HCT116 (cell line): ENCODE data around the gene INTS12.

ENCODE experiments used
- EZH2 ChIP-seq: fragments of 200-600 bp; sonication (generic); IDR thresholded peaks from 2 replicates; pipeline ENCODE4 v1.6.1; 2017; ENCODE audit warnings: antibody characterized with exemption, mixed run types
- POLR2A ChIP-seq: IDR thresholded peaks from 2 replicates; pipeline ENCODE4 v1.7.0; 2011; ENCODE audit warnings: borderline replicate concordance; ENCODE audit not compliant: insufficient read depth, insufficient read length; ENCODE audit errors: extremely low read depth
- SP1 ChIP-seq: IDR thresholded peaks from 2 replicates; pipeline ENCODE4 v1.6.1; 2012; ENCODE audit warnings: low read depth
- SRF ChIP-seq: IDR thresholded peaks from 2 replicates; pipeline ENCODE4 v1.6.1; 2012; ENCODE audit warnings: low read depth
- TF ChIP-seq, protein P1 (sequence below), 3 experiments: fragments of 200-600 bp in 1 of 3; sonication (generic) in 1 of 3; IDR thresholded peaks in 2 of 3; conservative IDR thresholded peaks in 1 of 3; 2 replicates each; pipeline ENCODE4 v1.5.1; 2012 to 2017; ENCODE audit warnings: low read depth in 2 of 3, low read length in 2 of 3, antibody characterized with exemption in 1 of 3, borderline replicate concordance in 1 of 3, control low read depth in 1 of 3, mild to moderate bottlenecking in 1 of 3, mixed read lengths in 1 of 3, mixed run types in 1 of 3, moderate library complexity in 1 of 3; ENCODE audit not compliant: insufficient read depth in 1 of 3
- TF ChIP-seq, protein P2 (sequence below): IDR thresholded peaks from 2 replicates; pipeline ENCODE4 v1.6.1; 2012; ENCODE audit warnings: low read depth

DNA sequence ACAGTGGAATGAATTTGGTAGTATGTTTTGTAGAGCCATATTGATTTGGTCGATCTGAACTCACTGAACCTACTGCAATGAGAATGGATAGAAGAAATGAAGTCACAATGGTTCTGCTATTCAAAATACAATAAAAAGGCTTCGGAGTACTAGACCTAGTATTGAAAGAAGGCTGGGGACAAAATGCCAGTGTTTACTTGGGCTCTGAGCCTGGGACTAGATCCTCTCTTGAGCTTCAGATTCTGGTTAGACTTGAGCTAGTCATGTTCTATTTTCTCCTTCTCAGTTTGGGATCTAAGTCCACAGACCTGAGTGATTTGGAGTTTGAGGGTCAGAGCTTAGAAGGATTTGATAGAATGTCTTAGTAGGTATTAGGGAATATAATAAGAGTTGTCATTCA, 9.9 kb downstream of the INTS12 start:
- TF ChIP-seq, protein P1, sequence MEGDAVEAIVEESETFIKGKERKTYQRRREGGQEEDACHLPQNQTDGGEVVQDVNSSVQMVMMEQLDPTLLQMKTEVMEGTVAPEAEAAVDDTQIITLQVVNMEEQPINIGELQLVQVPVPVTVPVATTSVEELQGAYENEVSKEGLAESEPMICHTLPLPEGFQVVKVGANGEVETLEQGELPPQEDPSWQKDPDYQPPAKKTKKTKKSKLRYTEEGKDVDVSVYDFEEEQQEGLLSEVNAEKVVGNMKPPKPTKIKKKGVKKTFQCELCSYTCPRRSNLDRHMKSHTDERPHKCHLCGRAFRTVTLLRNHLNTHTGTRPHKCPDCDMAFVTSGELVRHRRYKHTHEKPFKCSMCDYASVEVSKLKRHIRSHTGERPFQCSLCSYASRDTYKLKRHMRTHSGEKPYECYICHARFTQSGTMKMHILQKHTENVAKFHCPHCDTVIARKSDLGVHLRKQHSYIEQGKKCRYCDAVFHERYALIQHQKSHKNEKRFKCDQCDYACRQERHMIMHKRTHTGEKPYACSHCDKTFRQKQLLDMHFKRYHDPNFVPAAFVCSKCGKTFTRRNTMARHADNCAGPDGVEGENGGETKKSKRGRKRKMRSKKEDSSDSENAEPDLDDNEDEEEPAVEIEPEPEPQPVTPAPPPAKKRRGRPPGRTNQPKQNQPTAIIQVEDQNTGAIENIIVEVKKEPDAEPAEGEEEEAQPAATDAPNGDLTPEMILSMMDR (IDR thresholded peaks at IDR 0.05 in 2 of 3, conservative IDR thresholded peaks at IDR 0.05 in 1 of 3; ENCODE audit: borderline replicate concordance in 1 of 3, insufficient read depth in 1 of 3, low read depth in 2 of 3, low read length in 2 of 3): no peak
- TF ChIP-seq, protein P2, sequence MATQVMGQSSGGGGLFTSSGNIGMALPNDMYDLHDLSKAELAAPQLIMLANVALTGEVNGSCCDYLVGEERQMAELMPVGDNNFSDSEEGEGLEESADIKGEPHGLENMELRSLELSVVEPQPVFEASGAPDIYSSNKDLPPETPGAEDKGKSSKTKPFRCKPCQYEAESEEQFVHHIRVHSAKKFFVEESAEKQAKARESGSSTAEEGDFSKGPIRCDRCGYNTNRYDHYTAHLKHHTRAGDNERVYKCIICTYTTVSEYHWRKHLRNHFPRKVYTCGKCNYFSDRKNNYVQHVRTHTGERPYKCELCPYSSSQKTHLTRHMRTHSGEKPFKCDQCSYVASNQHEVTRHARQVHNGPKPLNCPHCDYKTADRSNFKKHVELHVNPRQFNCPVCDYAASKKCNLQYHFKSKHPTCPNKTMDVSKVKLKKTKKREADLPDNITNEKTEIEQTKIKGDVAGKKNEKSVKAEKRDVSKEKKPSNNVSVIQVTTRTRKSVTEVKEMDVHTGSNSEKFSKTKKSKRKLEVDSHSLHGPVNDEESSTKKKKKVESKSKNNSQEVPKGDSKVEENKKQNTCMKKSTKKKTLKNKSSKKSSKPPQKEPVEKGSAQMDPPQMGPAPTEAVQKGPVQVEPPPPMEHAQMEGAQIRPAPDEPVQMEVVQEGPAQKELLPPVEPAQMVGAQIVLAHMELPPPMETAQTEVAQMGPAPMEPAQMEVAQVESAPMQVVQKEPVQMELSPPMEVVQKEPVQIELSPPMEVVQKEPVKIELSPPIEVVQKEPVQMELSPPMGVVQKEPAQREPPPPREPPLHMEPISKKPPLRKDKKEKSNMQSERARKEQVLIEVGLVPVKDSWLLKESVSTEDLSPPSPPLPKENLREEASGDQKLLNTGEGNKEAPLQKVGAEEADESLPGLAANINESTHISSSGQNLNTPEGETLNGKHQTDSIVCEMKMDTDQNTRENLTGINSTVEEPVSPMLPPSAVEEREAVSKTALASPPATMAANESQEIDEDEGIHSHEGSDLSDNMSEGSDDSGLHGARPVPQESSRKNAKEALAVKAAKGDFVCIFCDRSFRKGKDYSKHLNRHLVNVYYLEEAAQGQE: no peak
- no peak for TF ChIP-seq SRF
- TF ChIP-seq POLR2A: no peak
- no peak for TF ChIP-seq SP1
- no peak for TF ChIP-seq EZH2
